K562 (cell line): ENCODE data around the gene VTN. TPM values are rescaled to one million over a fixed set of nuclear protein-coding genes. Genes with fewer than 3 reads are reported as not detected.

Experiments
- CBX1 ChIP-seq: sonication (generic); IDR thresholded peaks from 2 replicates; pipeline ENCODE4 v1.6.1; 2016; ENCODE audit warnings: antibody characterized with exemption, low read depth, mild to moderate bottlenecking
- E2F8 ChIP-seq: fragments of 450-650 bp; IDR thresholded peaks from 2 replicates; pipeline ENCODE4 v1.7.1; 2018; ENCODE audit warnings: mild to moderate bottlenecking, low read depth; ENCODE audit not compliant: partially characterized antibody
- ELK3 ChIP-seq: fragments of 450-650 bp; formaldehyde crosslinking; IDR thresholded peaks from 2 replicates; pipeline ENCODE4 v1.4.0; 2020; ENCODE audit warnings: mild to moderate bottlenecking
- FIP1L1 ChIP-seq: fragments of 200-400 bp; formaldehyde crosslinking; IDR thresholded peaks from 2 replicates; pipeline ENCODE4 v1.6.1; 2018; ENCODE audit warnings: mild to moderate bottlenecking, low read depth, low read length; ENCODE audit not compliant: poor library complexity, severe bottlenecking
- GATAD2B ChIP-seq: fragments of 450-650 bp; IDR thresholded peaks from 2 replicates; pipeline ENCODE4 v1.6.1; 2017; ENCODE audit warnings: mild to moderate bottlenecking, borderline replicate concordance
- HDAC2 ChIP-seq: fragments of 450-650 bp; IDR thresholded peaks from 2 replicates; pipeline ENCODE4 v1.6.1; 2016; ENCODE audit warnings: mild to moderate bottlenecking
- MITF ChIP-seq: IDR thresholded peaks from 2 replicates; pipeline ENCODE4 v1.6.1; 2014; ENCODE audit warnings: antibody characterized with exemption
- NR2C2 ChIP-seq, 2 experiments: fragments of 200-800 bp in 1 of 2; sonication (Bioruptor generic) in 1 of 2; sonication (generic) in 1 of 2; formaldehyde crosslinking in 1 of 2; IDR thresholded peaks; 2 replicates each; pipeline versions ENCODE4 v1.6.1 to v1.8.0; 2016 to 2022; ENCODE audit warnings: mild to moderate bottlenecking in 1 of 2, missing compliant biosample characterization in 1 of 2, missing genetic modification characterization in 1 of 2, missing genetic modification reagents in 1 of 2
- PHF20 ChIP-seq: fragments of 450-650 bp; IDR thresholded peaks from 2 replicates; pipeline ENCODE4 v1.6.1; 2018; ENCODE audit not compliant: partially characterized antibody
- RHOXF2B ChIP-seq: fragments of 250-450 bp; sonication (Bioruptor Pico); conservative IDR thresholded peaks from 2 replicates; pipeline ENCODE4 v1.5.1; 2021
- SNAPC5 ChIP-seq: fragments of 250-450 bp; sonication (Bioruptor Pico); IDR thresholded peaks from 2 replicates; pipeline ENCODE4 v1.8.0; 2021; ENCODE audit warnings: moderate library complexity, mild to moderate bottlenecking, inconsistent platforms
- SUPT5H ChIP-seq: fragments of 450-650 bp; IDR thresholded peaks from 2 replicates; pipeline ENCODE4 v1.6.1; 2016
- TEAD4 ChIP-seq, 2 experiments: sonication (generic) in 1 of 2; formaldehyde crosslinking in 1 of 2; IDR thresholded peaks; 2 replicates each; pipeline versions ENCODE4 v1.6.1 to v1.8.0; 2012 to 2022; ENCODE audit warnings: borderline replicate concordance in 1 of 2, inconsistent platforms in 1 of 2, low read length in 1 of 2, mild to moderate bottlenecking in 1 of 2, missing genetic modification reagents in 1 of 2
- YY1 ChIP-seq, 3 experiments: IDR thresholded peaks; 2 replicates each; pipeline ENCODE4 v1.6.1; 2011; ENCODE audit warnings: low read length in 2 of 3, mild to moderate bottlenecking in 2 of 3, moderate library complexity in 2 of 3, borderline replicate concordance in 1 of 3, control low read depth in 1 of 3, low read depth in 1 of 3; ENCODE audit not compliant: insufficient read depth in 3 of 3, insufficient replicate concordance in 2 of 3, control insufficient read depth in 1 of 3, insufficient read length in 1 of 3; ENCODE audit errors: extremely low read depth in 1 of 3
- ZFPM2 ChIP-seq: fragments of 250-450 bp; sonication (Bioruptor Pico); IDR thresholded peaks from 2 replicates; pipeline ENCODE4 v1.5.1; 2022; ENCODE audit warnings: mild to moderate bottlenecking
- ZNF175 ChIP-seq: fragments of 200-800 bp; sonication (Bioruptor generic); IDR thresholded peaks from 2 replicates; pipeline ENCODE4 v1.6.1; 2016; ENCODE audit warnings: low read depth, mild to moderate bottlenecking, missing genetic modification characterization, missing compliant biosample characterization
- ZNF586 ChIP-seq: fragments of 450-650 bp; formaldehyde crosslinking; conservative IDR thresholded peaks from 2 replicates; pipeline ENCODE4 v1.4.0; 2020; ENCODE audit warnings: mild to moderate bottlenecking, moderate library complexity
- polyA plus RNA-seq, 8 experiments: library from polyadenylated mRNA; depleted of rRNA in 4 of 8; stranded (reverse) in 5 of 8; unstranded in 3 of 8; fragments of >200 nt; fragmentation: Nextera tagmentation in 2 of 8; fragmentation: Illumina TruSeq in 1 of 8; extraction: Ambion mirVana in 2 of 8; extraction: Trizol in 1 of 8; gene quantifications; 2 replicates each; pipeline versions ENCODE4 v1.2.1 to v1.2.3, GENCODE V29; 2011 to 2014; ENCODE audit warnings: inconsistent platforms in 1 of 8, missing spikeins in 1 of 8
- total RNA-seq, 7 experiments: library from RNA; depleted of rRNA in 6 of 7; stranded (reverse); fragments of >200 nt in 6 of 7; fragmentation: Illumina TruSeq in 2 of 7; extraction: Trizol in 2 of 7; gene quantifications; 2 replicates each; pipeline versions ENCODE4 v1.2.1 to v1.2.3, GENCODE V29; 2011 to 2021; ENCODE audit warnings: low replicate concordance in 1 of 7

VTN gene
- total and polyA plus RNA-seq, 9 of the 15 experiments (the other 6 are each of a cell fraction or from before 2014, with no cell fraction given): 0.13 to 1.0 (median 0.29) TPM; not detected in 1

GRCh38 chr17:28357061-28357900, 12.8 kb downstream of the VTN start, which contains the start of gene POLDIP2 (continued):
- TF ChIP-seq ELK3 (no peak), ZNF175 (CRISPR knock-in tag) (0 out of 2 replicates have a peak, but pooled peaks have one; percentile 40), HDAC2 (peak; percentile 95), E2F8 (peak; percentile 97), MITF (peak; percentile 56), GATAD2B (peak; percentile 63; the same call in 1 of the 2 replicates), RHOXF2B (no peak), CBX1 (peak; percentile 35; the same call in 1 of the 2 replicates), FIP1L1 (peak; percentile 87), ZNF586 (CRISPR knock-in tag) (no peak), TEAD4 (IDR thresholded peaks at IDR 0.05; ENCODE audit: low read length) (no peak), TEAD4 (CRISPR knock-in tag; IDR thresholded peaks at IDR 0.05; ENCODE audit: borderline replicate concordance) (no peak), YY1 (IDR thresholded peaks at IDR 0.05; ENCODE audit: borderline replicate concordance in 1 of 3, control insufficient read depth in 1 of 3, extremely low read depth in 1 of 3, insufficient read depth in 3 of 3, insufficient read length in 1 of 3, insufficient replicate concordance in 2 of 3, low read depth in 1 of 3, low read length in 2 of 3) (peak; percentile 67 to 97 (median 94)), NR2C2 (CRISPR knock-in tag; IDR thresholded peaks at IDR 0.05) (no peak), NR2C2 (tag; IDR thresholded peaks at IDR 0.05) (peak; percentile 96), ZFPM2 (CRISPR knock-in tag) (peak; percentile 66; the same call in 1 of the 2 replicates), SUPT5H (peak; percentile 80), PHF20 (peak; percentile 100), SNAPC5 (CRISPR knock-in tag) (no peak)
